ENCODE results near the gene AFTPH. TPM values are rescaled to one million over a fixed set of nuclear protein-coding genes. Genes with fewer than 3 reads are reported as not detected.

AFTPH gene
- total RNA-seq, 1 donor from 2014 or later: 16.0 TPM

GRCh38 chr2:64587561-64587960 is 63.4 kb downstream of the AFTPH start:
- Histone ChIP-seq H3K27me3 (ENCODE audit: insufficient read depth, low read length) (no peaks in the 10 kb centered on the region), H2AFZ (ENCODE audit: low read depth, low read length) (no peak overlapping the region), H3K9ac (ENCODE audit: low read length) (no peak overlapping the region), H3K36me3 (ENCODE audit: insufficient read depth, low read length) (peaks cover 6% of the 10 kb centered on the region), H3K4me2 (ENCODE audit: low read length) (no peak overlapping the region), H3K79me2 (ENCODE audit: insufficient read depth, low read length) (no peaks in the 10 kb centered on the region), H3K4me3 (ENCODE audit: insufficient read depth, low read depth, low read length) (no peak overlapping the region), H3K9me3 (ENCODE audit: insufficient read depth, low read depth, low read length) (no peaks in the 10 kb centered on the region), H3K27ac (ENCODE audit: low read depth, low read length) (no peak overlapping the region), H3K4me1 (ENCODE audit: insufficient read depth, low read length) (no peaks in the 10 kb centered on the region), H4K20me1 (ENCODE audit: insufficient read depth, low read length) (no peaks in the 10 kb centered on the region)
- H3K4me1 Mint-ChIP-seq (ENCODE audit: low read depth, unreplicated experiment): peaks cover 2% of the 10 kb centered on the region
- H3K9me3 Mint-ChIP-seq (ENCODE audit: unreplicated experiment): no peaks in the 10 kb centered on the region
- no peak for TF ChIP-seq EZH2 (IDR thresholded peaks at IDR 0.05; ENCODE audit: insufficient read depth, low read length)
- TF ChIP-seq, protein P1, sequence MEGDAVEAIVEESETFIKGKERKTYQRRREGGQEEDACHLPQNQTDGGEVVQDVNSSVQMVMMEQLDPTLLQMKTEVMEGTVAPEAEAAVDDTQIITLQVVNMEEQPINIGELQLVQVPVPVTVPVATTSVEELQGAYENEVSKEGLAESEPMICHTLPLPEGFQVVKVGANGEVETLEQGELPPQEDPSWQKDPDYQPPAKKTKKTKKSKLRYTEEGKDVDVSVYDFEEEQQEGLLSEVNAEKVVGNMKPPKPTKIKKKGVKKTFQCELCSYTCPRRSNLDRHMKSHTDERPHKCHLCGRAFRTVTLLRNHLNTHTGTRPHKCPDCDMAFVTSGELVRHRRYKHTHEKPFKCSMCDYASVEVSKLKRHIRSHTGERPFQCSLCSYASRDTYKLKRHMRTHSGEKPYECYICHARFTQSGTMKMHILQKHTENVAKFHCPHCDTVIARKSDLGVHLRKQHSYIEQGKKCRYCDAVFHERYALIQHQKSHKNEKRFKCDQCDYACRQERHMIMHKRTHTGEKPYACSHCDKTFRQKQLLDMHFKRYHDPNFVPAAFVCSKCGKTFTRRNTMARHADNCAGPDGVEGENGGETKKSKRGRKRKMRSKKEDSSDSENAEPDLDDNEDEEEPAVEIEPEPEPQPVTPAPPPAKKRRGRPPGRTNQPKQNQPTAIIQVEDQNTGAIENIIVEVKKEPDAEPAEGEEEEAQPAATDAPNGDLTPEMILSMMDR (IDR thresholded peaks at IDR 0.05; ENCODE audit: insufficient read depth, low read depth, low read length): no peak
- FAIRE-seq (no peak), DNase-seq (ENCODE audit: low read depth) (no peak)
- H3K36me3 Mint-ChIP-seq (ENCODE audit: low read depth, unreplicated experiment): peaks cover 2% of the 10 kb centered on the region
- H3K27me3 Mint-ChIP-seq (ENCODE audit: low read depth, unreplicated experiment): no peaks in the 10 kb centered on the region
- no peak overlapping the region for H3K27ac Mint-ChIP-seq (ENCODE audit: unreplicated experiment)
- no peak overlapping the region for H3K4me3 Mint-ChIP-seq (ENCODE audit: unreplicated experiment)

- FAIRE-seq: no peak
Measured at GRCh38 chr2:64591188-64591587, 67.1 kb downstream of the AFTPH start.

DNA sequence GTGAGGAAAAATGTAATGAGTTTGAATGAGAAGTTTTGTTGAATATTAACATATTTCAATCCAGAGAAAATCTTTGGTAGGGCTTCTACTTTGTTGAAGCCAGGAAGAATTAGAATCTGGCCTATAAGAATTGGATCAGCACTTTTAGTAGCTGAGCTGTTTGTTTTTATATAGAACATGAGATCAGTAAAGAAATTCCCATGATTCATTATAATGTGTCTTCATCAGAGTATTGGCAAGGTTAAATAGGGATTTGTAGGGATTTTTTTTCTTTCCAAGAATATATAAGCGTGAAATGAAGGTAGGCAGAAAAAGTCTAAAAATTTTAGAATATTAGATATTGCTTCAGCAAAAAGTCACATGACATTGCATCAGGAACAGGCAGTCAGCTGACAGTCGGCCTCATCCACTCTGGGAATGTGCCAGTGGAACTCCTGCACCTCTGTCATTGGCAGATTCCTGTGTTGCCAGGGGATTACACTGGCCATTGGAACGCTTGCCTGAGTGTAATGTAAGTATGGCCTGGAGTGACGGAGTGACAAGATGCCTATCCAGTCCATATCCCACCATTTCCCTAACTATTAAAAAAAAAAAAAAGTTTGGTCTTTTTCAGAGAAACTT is 69.0 kb downstream of the AFTPH start:
- peaks cover 12% of the 10 kb centered on the region for H3K27me3 ChIP-seq (ENCODE audit: insufficient read depth, low read length)
- H3K4me2 ChIP-seq (ENCODE audit: low read length): no peak overlapping the region
- no peak overlapping the region for H3K4me3 Mint-ChIP-seq (ENCODE audit: unreplicated experiment)
- no peak overlapping the region for H3K27ac Mint-ChIP-seq (ENCODE audit: unreplicated experiment)
- FAIRE-seq (no peak), DNase-seq (ENCODE audit: low read depth) (no peak)
- no peak overlapping the region for H3K27ac ChIP-seq (ENCODE audit: low read depth, low read length)
- peaks cover 9% of the 10 kb centered on the region for H3K4me1 Mint-ChIP-seq (ENCODE audit: low read depth, unreplicated experiment)
- H3K4me3 ChIP-seq (ENCODE audit: insufficient read depth, low read depth, low read length): no peak overlapping the region
- H2AFZ ChIP-seq (ENCODE audit: low read depth, low read length): no peak overlapping the region
- no peaks in the 10 kb centered on the region for H3K9me3 Mint-ChIP-seq (ENCODE audit: unreplicated experiment)
- no peaks in the 10 kb centered on the region for H3K9me3 ChIP-seq (ENCODE audit: insufficient read depth, low read depth, low read length)
- H3K79me2 ChIP-seq (ENCODE audit: insufficient read depth, low read length): no peaks in the 10 kb centered on the region
- peaks cover 5% of the 10 kb centered on the region for H3K27me3 Mint-ChIP-seq (ENCODE audit: low read depth, unreplicated experiment)
- H3K36me3 Mint-ChIP-seq (ENCODE audit: low read depth, unreplicated experiment): peaks cover 2% of the 10 kb centered on the region
- no peaks in the 10 kb centered on the region for H4K20me1 ChIP-seq (ENCODE audit: insufficient read depth, low read length)
- H3K9ac ChIP-seq (ENCODE audit: low read length): no peak overlapping the region
- peaks cover 6% of the 10 kb centered on the region for H3K36me3 ChIP-seq (ENCODE audit: insufficient read depth, low read length)
- TF ChIP-seq EZH2 (IDR thresholded peaks at IDR 0.05; ENCODE audit: insufficient read depth, low read length): no peak
- TF ChIP-seq, protein P1 (IDR thresholded peaks at IDR 0.05; ENCODE audit: insufficient read depth, low read depth, low read length): no peak
- peaks cover 6% of the 10 kb centered on the region for H3K4me1 ChIP-seq (ENCODE audit: insufficient read depth, low read length)

More at GRCh38 chr2:64591188-64591587, 67.1 kb downstream of the AFTPH start:
- Histone ChIP-seq H3K9ac (ENCODE audit: low read length) (no peak overlapping the region), H4K20me1 (ENCODE audit: insufficient read depth, low read length) (no peaks in the 10 kb centered on the region), H3K27me3 (ENCODE audit: insufficient read depth, low read length) (no peaks in the 10 kb centered on the region), H2AFZ (ENCODE audit: low read depth, low read length) (no peak overlapping the region), H3K27ac (ENCODE audit: low read depth, low read length) (no peak overlapping the region), H3K4me3 (ENCODE audit: insufficient read depth, low read depth, low read length) (no peak overlapping the region), H3K79me2 (ENCODE audit: insufficient read depth, low read length) (no peaks in the 10 kb centered on the region), H3K4me1 (ENCODE audit: insufficient read depth, low read length) (peaks cover 6% of the 10 kb centered on the region), H3K36me3 (ENCODE audit: insufficient read depth, low read length) (peaks cover 6% of the 10 kb centered on the region), H3K9me3 (ENCODE audit: insufficient read depth, low read depth, low read length) (no peaks in the 10 kb centered on the region), H3K4me2 (ENCODE audit: low read length) (no peak overlapping the region)
- Mint-ChIP-seq H3K36me3 (ENCODE audit: low read depth, unreplicated experiment) (peaks cover 2% of the 10 kb centered on the region), H3K9me3 (ENCODE audit: unreplicated experiment) (no peaks in the 10 kb centered on the region), H3K27ac (ENCODE audit: unreplicated experiment) (no peak overlapping the region), H3K4me1 (ENCODE audit: low read depth, unreplicated experiment) (peaks cover 11% of the 10 kb centered on the region), H3K27me3 (ENCODE audit: low read depth, unreplicated experiment) (no peaks in the 10 kb centered on the region), H3K4me3 (ENCODE audit: unreplicated experiment) (no peak overlapping the region)
- no peak for DNase-seq (ENCODE audit: low read depth)
- TF ChIP-seq, protein P1 (IDR thresholded peaks at IDR 0.05; ENCODE audit: insufficient read depth, low read depth, low read length): no peak
- TF ChIP-seq EZH2 (IDR thresholded peaks at IDR 0.05; ENCODE audit: insufficient read depth, low read length): no peak

Data from astrocyte (in vitro differentiated cells and primary cell).